K562 (cell line): ENCODE results near the gene AKAP7. TPM values are rescaled to one million over a fixed set of nuclear protein-coding genes. Genes with fewer than 3 reads are reported as not detected.

ENCODE experiments used
- ADNP ChIP-seq: fragments of 200-800 bp; sonication (Bioruptor generic); IDR thresholded peaks from 2 replicates; pipeline ENCODE4 v1.6.1; 2016; ENCODE audit warnings: missing genetic modification characterization, missing compliant biosample characterization
- ARID1B ChIP-seq: fragments of 450-650 bp; IDR thresholded peaks from 2 replicates; pipeline ENCODE4 v1.6.1; 2016; ENCODE audit warnings: antibody characterized with exemption, mild to moderate bottlenecking, inconsistent platforms
- ARNT ChIP-seq, 2 experiments: fragments of 450-650 bp; IDR thresholded peaks; 2 replicates each; pipeline ENCODE4 v1.6.1; 2016; ENCODE audit warnings: mild to moderate bottlenecking in 1 of 2
- CBFB ChIP-seq: sonication (generic); formaldehyde crosslinking; IDR thresholded peaks from 2 replicates; pipeline ENCODE4 v1.4.0; 2020; ENCODE audit warnings: mild to moderate bottlenecking, missing genetic modification reagents
- ERF ChIP-seq: fragments of 450-650 bp; formaldehyde crosslinking; IDR thresholded peaks from 2 replicates; pipeline ENCODE4 v1.4.0; 2020; ENCODE audit warnings: mild to moderate bottlenecking, mixed read lengths
- FOSL1 ChIP-seq: fragments of 200-800 bp; sonication (Bioruptor generic); conservative IDR thresholded peaks from 2 replicates; pipeline ENCODE4 v1.6.1; 2016; ENCODE audit warnings: missing genetic modification characterization, missing compliant biosample characterization
- GATA2 ChIP-seq: sonication (generic); formaldehyde crosslinking; IDR thresholded peaks from 2 replicates; pipeline ENCODE4 v1.4.0; 2020; ENCODE audit warnings: mild to moderate bottlenecking, missing genetic modification reagents
- HDGF ChIP-seq: fragments of 450-650 bp; IDR thresholded peaks from 2 replicates; pipeline ENCODE4 v1.6.1; 2016
- HNRNPUL1 ChIP-seq: fragments of 200-400 bp; formaldehyde crosslinking; IDR thresholded peaks from 2 replicates; pipeline ENCODE4 v1.6.1; 2017; ENCODE audit warnings: low read length
- JUND ChIP-seq, 2 experiments: IDR thresholded peaks; 2 replicates in 1 of 2; 3 replicates in 1 of 2; pipeline ENCODE4 v1.6.1; 2011; ENCODE audit warnings: borderline replicate concordance in 2 of 2, low read depth in 2 of 2, low read length in 2 of 2, improper control_type of control experiment in 1 of 2, missing biosample characterization in 1 of 2, missing genetic modification characterization in 1 of 2, missing genetic modification reagents in 1 of 2
- PHB ChIP-seq: fragments of 250-450 bp; sonication (Bioruptor Pico); IDR thresholded peaks from 2 replicates; pipeline ENCODE4 v1.5.0; 2021
- PHB2 ChIP-seq: fragments of 450-650 bp; IDR thresholded peaks from 2 replicates; pipeline ENCODE4 v1.6.1; 2017; ENCODE audit warnings: low read depth
- POLR2H ChIP-seq: IDR thresholded peaks from 2 replicates; pipeline ENCODE4 v1.6.1; 2016; ENCODE audit warnings: missing genetic modification characterization, low read depth, mild to moderate bottlenecking, control low read depth, missing compliant biosample characterization, moderate library complexity
- PTTG1 ChIP-seq: fragments of 450-650 bp; IDR thresholded peaks from 2 replicates; pipeline ENCODE4 v1.6.1; 2016; ENCODE audit warnings: low read depth, mild to moderate bottlenecking, missing genetic modification characterization, missing compliant biosample characterization
- RBFOX2 ChIP-seq: fragments of 200-400 bp; formaldehyde crosslinking; IDR thresholded peaks from 2 replicates; pipeline ENCODE4 v1.6.1; 2017; ENCODE audit warnings: low read depth, mild to moderate bottlenecking, low read length, moderate library complexity
- SAP30 ChIP-seq: fragments of 200-600 bp; sonication (generic); IDR thresholded peaks from 2 replicates; pipeline ENCODE4 v1.6.1; 2012; ENCODE audit warnings: borderline replicate concordance, low read depth, mild to moderate bottlenecking, moderate library complexity, low read length, control low read depth, inconsistent platforms; ENCODE audit not compliant: insufficient read depth, poor library complexity, severe bottlenecking
- SRSF1 ChIP-seq: fragments of 200-400 bp; formaldehyde crosslinking; IDR thresholded peaks from 2 replicates; pipeline ENCODE4 v1.6.1; 2017; ENCODE audit warnings: mild to moderate bottlenecking, low read depth, low read length, moderate library complexity
- SUPT5H ChIP-seq: fragments of 450-650 bp; IDR thresholded peaks from 2 replicates; pipeline ENCODE4 v1.6.1; 2016
- TAF7 ChIP-seq: fragments of 450-650 bp; IDR thresholded peaks from 2 replicates; pipeline ENCODE4 v1.6.1; 2016; ENCODE audit warnings: missing genetic modification characterization, missing compliant biosample characterization
- TEAD4 ChIP-seq, 2 experiments: sonication (generic) in 1 of 2; formaldehyde crosslinking in 1 of 2; IDR thresholded peaks; 2 replicates each; pipeline versions ENCODE4 v1.6.1 to v1.8.0; 2012 to 2022; ENCODE audit warnings: borderline replicate concordance in 1 of 2, inconsistent platforms in 1 of 2, low read length in 1 of 2, mild to moderate bottlenecking in 1 of 2, missing genetic modification reagents in 1 of 2
- XRCC3 ChIP-seq: fragments of 450-650 bp; IDR thresholded peaks from 2 replicates; pipeline ENCODE4 v1.6.1; 2017; ENCODE audit warnings: mild to moderate bottlenecking, moderate library complexity
- ZBTB1 ChIP-seq: sonication (generic); formaldehyde crosslinking; IDR thresholded peaks from 2 replicates; pipeline ENCODE4 v1.8.1; 2023; ENCODE audit warnings: missing genetic modification reagents, low read depth, mild to moderate bottlenecking, borderline replicate concordance
- ZBTB8A ChIP-seq: fragments of 450-650 bp; IDR thresholded peaks from 2 replicates; pipeline ENCODE4 v1.6.1; 2018; ENCODE audit warnings: mild to moderate bottlenecking, moderate library complexity; ENCODE audit not compliant: partially characterized antibody
- ZNF134 ChIP-seq: fragments of 250-450 bp; sonication (Bioruptor Pico); conservative IDR thresholded peaks from 2 replicates; pipeline ENCODE4 v1.4.0; 2020
- ZNF217 ChIP-seq: sonication (generic); formaldehyde crosslinking; IDR thresholded peaks from 2 replicates; pipeline ENCODE4 v1.8.0; 2022; ENCODE audit warnings: mild to moderate bottlenecking, missing genetic modification reagents
- ZZZ3 ChIP-seq: fragments of 450-650 bp; IDR thresholded peaks from 2 replicates; pipeline ENCODE4 v1.6.1; 2016; ENCODE audit warnings: antibody characterized with exemption, mild to moderate bottlenecking, moderate library complexity
- polyA plus RNA-seq, 8 experiments: library from polyadenylated mRNA; depleted of rRNA in 4 of 8; stranded (reverse) in 5 of 8; unstranded in 3 of 8; fragments of >200 nt; fragmentation: Nextera tagmentation in 2 of 8; fragmentation: Illumina TruSeq in 1 of 8; extraction: Ambion mirVana in 2 of 8; extraction: Trizol in 1 of 8; gene quantifications; 2 replicates each; pipeline versions ENCODE4 v1.2.1 to v1.2.3, GENCODE V29; 2011 to 2014; ENCODE audit warnings: inconsistent platforms in 1 of 8, missing spikeins in 1 of 8
- total RNA-seq, 7 experiments: library from RNA; depleted of rRNA in 6 of 7; stranded (reverse); fragments of >200 nt in 6 of 7; fragmentation: Illumina TruSeq in 2 of 7; extraction: Trizol in 2 of 7; gene quantifications; 2 replicates each; pipeline versions ENCODE4 v1.2.1 to v1.2.3, GENCODE V29; 2011 to 2021; ENCODE audit warnings: low replicate concordance in 1 of 7
- TF ChIP-seq, protein P1 (sequence below): IDR thresholded peaks from 2 replicates; pipeline ENCODE4 v1.6.1; 2011; ENCODE audit not compliant: insufficient read length; ENCODE audit errors: extremely low read depth
- TF ChIP-seq, protein P2 (sequence below): sonication (generic); IDR thresholded peaks from 2 replicates; pipeline ENCODE4 v1.6.1; 2016
- TF ChIP-seq, protein P3 (sequence below): fragments of 450-650 bp; IDR thresholded peaks from 2 replicates; pipeline ENCODE4 v1.6.1; 2018; ENCODE audit warnings: mild to moderate bottlenecking, low read depth; ENCODE audit not compliant: partially characterized antibody

The AKAP7 gene
- total and polyA plus RNA-seq, 9 of the 15 experiments (the other 6 are each of a cell fraction or from before 2014, with no cell fraction given), result 0.82 to 2.6 (median 1.6) TPM

DNA sequence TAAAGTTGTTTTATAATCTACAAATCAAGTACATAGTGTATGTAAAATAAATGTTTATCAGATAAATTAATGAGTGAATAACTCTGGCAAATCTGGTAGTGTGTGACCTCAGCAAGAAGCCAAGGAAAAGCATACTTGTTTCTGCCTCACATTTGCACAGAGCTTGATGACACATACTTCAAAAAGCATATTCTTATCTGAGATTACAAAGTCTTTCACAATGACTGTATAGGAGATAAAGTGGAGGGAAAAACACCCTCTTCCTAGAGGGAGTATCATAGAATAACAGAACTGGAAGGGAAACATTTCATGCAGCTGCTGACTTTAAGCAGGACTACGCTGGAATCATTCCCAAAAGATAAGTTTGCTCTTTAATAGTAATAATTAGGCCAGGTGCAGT lies 28.1 kb upstream of the AKAP7 start (continued):
- TF ChIP-seq ZNF134 (CRISPR knock-in tag) (no peak), SUPT5H (no peak), ZBTB8A (no peak), JUND (IDR thresholded peaks at IDR 0.05; ENCODE audit: borderline replicate concordance, low read depth, low read length) (peak; percentile 65; the same call in 1 of the 2 replicates), JUND (tag; IDR thresholded peaks at IDR 0.05; ENCODE audit: borderline replicate concordance, low read depth, low read length) (peak; percentile 36; the same call in 1 of the 3 replicates), ARNT (IDR thresholded peaks at IDR 0.05) (no peak), PTTG1 (no peak), ZZZ3 (no peak), PHB (no peak), HDGF (no peak), ADNP (tag) (peak; percentile 50; the same call in 1 of the 2 replicates), ARID1B (peak; percentile 61), SAP30 (no peak), HNRNPUL1 (no peak), CBFB (no peak), ZNF217 (CRISPR knock-in tag) (no peak), PHB2 (no peak), POLR2H (tag) (no peak), XRCC3 (no peak), GATA2 (CRISPR knock-in tag) (no peak), TEAD4 (IDR thresholded peaks at IDR 0.05; ENCODE audit: low read length) (0 out of 2 replicates have a peak, but pooled peaks have one; percentile 18), TEAD4 (CRISPR knock-in tag; IDR thresholded peaks at IDR 0.05; ENCODE audit: borderline replicate concordance) (no peak), ZBTB1 (no peak), RBFOX2 (no peak), FOSL1 (tag) (peak; percentile 83), ERF (no peak), TAF7 (no peak), SRSF1 (no peak)
- TF ChIP-seq, protein P1, sequence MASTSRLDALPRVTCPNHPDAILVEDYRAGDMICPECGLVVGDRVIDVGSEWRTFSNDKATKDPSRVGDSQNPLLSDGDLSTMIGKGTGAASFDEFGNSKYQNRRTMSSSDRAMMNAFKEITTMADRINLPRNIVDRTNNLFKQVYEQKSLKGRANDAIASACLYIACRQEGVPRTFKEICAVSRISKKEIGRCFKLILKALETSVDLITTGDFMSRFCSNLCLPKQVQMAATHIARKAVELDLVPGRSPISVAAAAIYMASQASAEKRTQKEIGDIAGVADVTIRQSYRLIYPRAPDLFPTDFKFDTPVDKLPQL, result no peak
- TF ChIP-seq, protein P2, sequence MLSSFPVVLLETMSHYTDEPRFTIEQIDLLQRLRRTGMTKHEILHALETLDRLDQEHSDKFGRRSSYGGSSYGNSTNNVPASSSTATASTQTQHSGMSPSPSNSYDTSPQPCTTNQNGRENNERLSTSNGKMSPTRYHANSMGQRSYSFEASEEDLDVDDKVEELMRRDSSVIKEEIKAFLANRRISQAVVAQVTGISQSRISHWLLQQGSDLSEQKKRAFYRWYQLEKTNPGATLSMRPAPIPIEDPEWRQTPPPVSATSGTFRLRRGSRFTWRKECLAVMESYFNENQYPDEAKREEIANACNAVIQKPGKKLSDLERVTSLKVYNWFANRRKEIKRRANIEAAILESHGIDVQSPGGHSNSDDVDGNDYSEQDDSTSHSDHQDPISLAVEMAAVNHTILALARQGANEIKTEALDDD, result no peak
- TF ChIP-seq, protein P3, sequence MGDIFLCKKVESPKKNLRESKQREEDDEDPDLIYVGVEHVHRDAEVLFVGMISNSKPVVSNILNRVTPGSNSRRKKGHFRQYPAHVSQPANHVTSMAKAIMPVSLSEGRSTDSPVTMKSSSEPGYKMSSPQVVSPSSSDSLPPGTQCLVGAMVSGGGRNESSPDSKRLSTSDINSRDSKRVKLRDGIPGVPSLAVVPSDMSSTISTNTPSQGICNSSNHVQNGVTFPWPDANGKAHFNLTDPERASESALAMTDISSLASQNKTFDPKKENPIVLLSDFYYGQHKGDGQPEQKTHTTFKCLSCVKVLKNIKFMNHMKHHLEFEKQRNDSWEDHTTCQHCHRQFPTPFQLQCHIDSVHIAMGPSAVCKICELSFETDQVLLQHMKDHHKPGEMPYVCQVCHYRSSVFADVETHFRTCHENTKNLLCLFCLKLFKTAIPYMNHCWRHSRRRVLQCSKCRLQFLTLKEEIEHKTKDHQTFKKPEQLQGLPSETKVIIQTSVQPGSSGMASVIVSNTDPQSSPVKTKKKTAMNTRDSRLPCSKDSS, result no peak
